Psoas muscle (tissue), 8 donors: Measurements from ENCODE around the gene ASPN. TPM values are rescaled to one million over a fixed set of nuclear protein-coding genes. Genes with fewer than 3 reads are reported as not detected.

ENCODE experiments used
- ATAC-seq, 4 donors: fragments of 200-7000 bp; cut with Tn5 transposase; one replicate each; pipeline ENCODE4 v1.9.1; 2020; ENCODE audit warnings: moderate library complexity in 3 of 4, mild to moderate bottlenecking in 2 of 4
- DNase-seq, 2 donors: peaks; one replicate each; pipeline ENCODE4 v3.0.0-alpha.2; 2020
- H3K27ac ChIP-seq: fragments of 200-600 bp; one replicate; pipeline ENCODE4 v1.8.0; 2022
- H3K27me3 ChIP-seq, 3 donors: fragments of 200-600 bp in 1 of 3; one replicate each; pipeline versions ENCODE4 v1.6.1 to v1.8.0; 2013 to 2022; ENCODE audit warnings: low read length in 2 of 3, mild to moderate bottlenecking in 2 of 3, moderate library complexity in 1 of 3; ENCODE audit not compliant: insufficient read depth in 3 of 3
- H3K36me3 ChIP-seq, 2 donors: fragments of 200-600 bp in 1 of 2; one replicate each; pipeline versions ENCODE4 v1.6.1 to v1.8.0; 2013 to 2022; ENCODE audit warnings: low read depth in 1 of 2, mild to moderate bottlenecking in 1 of 2, moderate library complexity in 1 of 2; ENCODE audit not compliant: insufficient read depth in 1 of 2
- H3K4me1 ChIP-seq: fragments of 200-600 bp; one replicate; pipeline ENCODE4 v1.8.0; 2022
- H3K4me3 ChIP-seq: fragments of 200-600 bp; one replicate; pipeline ENCODE4 v1.8.0; 2022; ENCODE audit warnings: mild to moderate bottlenecking
- H3K9me3 ChIP-seq: fragments of 200-600 bp; one replicate; pipeline ENCODE4 v1.8.0; 2022
- WGBS, 3 donors: extraction: QIAGEN DNeasy Blood & Tissue Kit; methylation state at CpG; one replicate each; pipeline versions ENCODE4 v1.1.6 to v1.1.7; 2013; 5-methylcytosine and 5-hydroxymethylcytosine counted together
- intact Hi-C, 2 donors: fragments of 100-400 bp; cut with DNase I; formaldehyde crosslinking; loops; one replicate each; pipeline versions ENCODE4 v1.11.0 to v1.14.2; 2022
- polyA plus RNA-seq, 3 donors: library from polyadenylated mRNA; stranded (reverse); fragments of 200-250 nt; gene quantifications; one replicate each; pipeline ENCODE4 v1.2.3, GENCODE V29; 2013
- total RNA-seq, 4 donors: library from RNA; stranded (reverse); fragmentation: NEBNext Ultra II Directional in 2 of 4; extraction: Animal tissue kit (Norgen Biotek cat#: 25700) in 2 of 4; gene quantifications; one replicate each; pipeline versions ENCODE4 v1.2.1 to v1.2.4, GENCODE V29; 2021 to 2023
- TF ChIP-seq, protein P1 (sequence below): fragments of 200-600 bp; IDR thresholded peaks from one replicate; pipeline ENCODE4 v1.8.0; 2022; ENCODE audit warnings: antibody characterized with exemption
- donor health status: healthy with polysubstance abuse.
- donor health status: DM: no; HTN: no; CAD: no; lungs with moderate emphysema.
- donor health status: Bipolar disorder and iron deficiency.
- donor health status: healthy.
- donor health status: DM: yes; HTN: yes; CAD: no.
- donor health status: DM: no; HTN: no; CAD: no.
- donor health status: DM: no; HTN: no; CAD: no.
- donor health status: DM: yes; HTN: yes; CAD: no.

Gene ASPN
- total and polyA plus RNA-seq, 7 donors, result 0.52 to 5.7 (median 1.2) TPM

DNA sequence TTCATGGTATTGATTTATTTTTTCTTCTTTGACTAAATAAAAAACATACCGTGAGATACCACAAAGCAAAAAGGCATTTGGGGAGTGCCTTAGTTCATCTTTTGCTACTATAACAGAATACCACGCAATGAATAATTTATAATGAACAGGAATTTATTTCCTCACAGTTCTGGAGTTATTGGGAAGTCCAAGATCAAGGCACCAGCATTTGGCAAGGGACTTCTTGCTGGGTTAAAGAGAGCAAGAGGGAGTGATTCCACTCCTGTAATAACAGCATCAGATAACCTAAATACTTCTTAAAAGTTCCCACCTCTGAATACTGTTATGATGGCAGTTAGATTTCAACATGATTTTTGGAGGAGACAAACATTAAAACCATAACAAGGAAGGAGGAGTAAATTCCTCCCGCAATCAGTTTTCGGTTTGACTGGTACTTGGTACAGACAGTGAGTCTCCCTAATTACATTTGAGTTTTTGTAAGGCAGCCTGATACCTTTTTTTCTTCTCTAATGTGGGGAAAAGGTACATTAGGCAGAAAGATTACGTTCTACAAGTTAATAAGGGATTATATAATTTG is 49.2 kb downstream of the ASPN start:
- H3K27me3 ChIP-seq, result no peaks in the 10 kb centered on the region
- intact Hi-C loops, result no loop called here
- no peak for ATAC-seq
- WGBS, 3 donors, result 94 to 95% (median 95%) methylated on average over 5 of the region's 5 CpGs
- no peaks in the 10 kb centered on the region for H3K4me1 ChIP-seq
- no peak overlapping the region for H3K4me3 ChIP-seq
- no peak overlapping the region for H3K27ac ChIP-seq
- no peaks in the 10 kb centered on the region for H3K9me3 ChIP-seq
- H3K36me3 ChIP-seq, result no peaks in the 10 kb centered on the region
- TF ChIP-seq, protein P1, sequence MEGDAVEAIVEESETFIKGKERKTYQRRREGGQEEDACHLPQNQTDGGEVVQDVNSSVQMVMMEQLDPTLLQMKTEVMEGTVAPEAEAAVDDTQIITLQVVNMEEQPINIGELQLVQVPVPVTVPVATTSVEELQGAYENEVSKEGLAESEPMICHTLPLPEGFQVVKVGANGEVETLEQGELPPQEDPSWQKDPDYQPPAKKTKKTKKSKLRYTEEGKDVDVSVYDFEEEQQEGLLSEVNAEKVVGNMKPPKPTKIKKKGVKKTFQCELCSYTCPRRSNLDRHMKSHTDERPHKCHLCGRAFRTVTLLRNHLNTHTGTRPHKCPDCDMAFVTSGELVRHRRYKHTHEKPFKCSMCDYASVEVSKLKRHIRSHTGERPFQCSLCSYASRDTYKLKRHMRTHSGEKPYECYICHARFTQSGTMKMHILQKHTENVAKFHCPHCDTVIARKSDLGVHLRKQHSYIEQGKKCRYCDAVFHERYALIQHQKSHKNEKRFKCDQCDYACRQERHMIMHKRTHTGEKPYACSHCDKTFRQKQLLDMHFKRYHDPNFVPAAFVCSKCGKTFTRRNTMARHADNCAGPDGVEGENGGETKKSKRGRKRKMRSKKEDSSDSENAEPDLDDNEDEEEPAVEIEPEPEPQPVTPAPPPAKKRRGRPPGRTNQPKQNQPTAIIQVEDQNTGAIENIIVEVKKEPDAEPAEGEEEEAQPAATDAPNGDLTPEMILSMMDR, result no peak
- no peak for DNase-seq

DNA sequence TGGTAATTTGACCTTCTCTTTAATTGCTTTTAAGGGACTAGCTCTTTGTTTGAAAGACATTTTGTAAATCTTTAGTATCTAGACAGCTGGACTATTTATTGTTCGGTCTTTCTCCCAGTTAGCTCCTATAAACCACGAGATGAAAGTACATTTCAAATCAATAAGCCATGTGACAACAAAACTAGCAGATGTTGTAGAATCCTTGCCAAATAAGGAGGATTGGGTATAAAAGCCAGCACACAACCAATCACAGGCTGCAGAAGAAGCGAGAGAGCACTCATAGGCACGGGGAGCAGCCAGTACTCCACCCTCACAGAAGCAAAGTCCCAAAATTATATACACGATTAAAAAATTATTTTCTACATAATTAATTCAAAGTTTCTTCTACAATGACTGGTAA is 50.0 kb downstream of the ASPN start:
- Histone ChIP-seq H3K36me3 (no peaks in the 10 kb centered on the region), H3K27ac (no peak overlapping the region)
- intact Hi-C loops, result no loop called here

DNA sequence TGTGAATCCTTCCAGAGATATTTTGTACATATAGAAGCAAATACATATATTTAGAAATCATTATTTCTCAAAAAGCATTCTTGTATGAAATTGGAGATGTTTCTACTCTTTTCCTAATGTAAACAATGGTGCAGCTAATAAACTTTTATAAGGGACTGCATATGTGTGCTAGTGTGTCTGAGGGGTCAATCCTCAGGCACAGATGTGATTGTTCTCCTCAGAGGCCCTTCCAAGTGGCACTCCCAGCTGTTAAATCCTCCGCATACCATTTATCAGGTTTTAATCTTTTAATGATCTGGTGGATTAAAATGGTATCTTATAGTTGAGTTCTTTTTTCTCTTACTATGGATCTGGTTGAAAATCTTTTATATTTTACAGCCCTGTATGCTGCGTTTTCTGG is 52.5 kb downstream of the ASPN start:
- ATAC-seq (no peak), DNase-seq (no peak)
- Histone ChIP-seq H3K27me3 (no peaks in the 10 kb centered on the region), H3K36me3 (no peaks in the 10 kb centered on the region), H3K9me3 (no peaks in the 10 kb centered on the region), H3K27ac (no peak overlapping the region), H3K4me1 (no peaks in the 10 kb centered on the region), H3K4me3 (no peak overlapping the region)
- intact Hi-C loops, result no loop called here
- TF ChIP-seq, protein P1, result no peak
- whole genome bisulfite sequencing, 3 donors, result 65 to 79% (median 66%) methylated on average over 2 of the region's 2 CpGs

More for the DNA sequence above, 50.0 kb downstream of the ASPN start:
- TF ChIP-seq, protein P1, result no peak
- no peaks in the 10 kb centered on the region for H3K27me3 ChIP-seq
- DNase-seq, result no peak
- WGBS, 3 donors, result 70 to 80% (median 77%) methylated on average over 5 of the region's 5 CpGs
- no peak for ATAC-seq
- H3K4me3 ChIP-seq, result no peak overlapping the region
- no peaks in the 10 kb centered on the region for H3K4me1 ChIP-seq
- no peaks in the 10 kb centered on the region for H3K9me3 ChIP-seq

DNA sequence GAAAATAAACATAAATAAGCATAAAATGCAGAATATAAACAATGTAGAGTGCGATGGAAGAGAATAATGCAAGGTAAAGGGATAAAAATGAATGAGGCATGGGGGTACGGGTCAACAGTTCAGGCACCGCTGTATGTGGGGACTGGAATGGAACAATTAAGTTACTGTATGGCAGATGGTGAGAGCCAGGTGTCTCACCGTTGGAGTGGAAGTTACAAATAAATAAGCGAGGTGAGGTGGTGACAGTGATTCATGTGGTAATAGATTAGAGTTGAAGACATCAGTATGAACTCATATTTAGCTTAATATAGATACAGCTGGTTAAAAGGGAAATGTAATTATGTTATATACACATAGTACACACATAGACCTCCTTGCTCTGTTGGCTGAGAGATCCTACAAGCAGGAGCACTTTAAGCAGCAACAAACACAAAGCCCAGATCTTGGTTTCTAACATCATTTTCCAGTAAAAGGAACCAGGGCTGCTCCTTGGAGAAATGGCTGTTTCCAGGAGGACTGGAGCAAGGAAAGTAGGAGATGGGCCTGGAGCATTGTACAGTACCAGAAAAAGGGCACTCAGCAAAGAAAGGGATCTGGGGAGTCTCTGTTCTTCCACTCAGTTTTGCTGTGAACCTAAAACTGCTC is 55.7 kb downstream of the ASPN start:
- 70 to 72% (median 70%) methylated on average over 5 of the region's 5 CpGs for WGBS, 3 donors

More for the DNA sequence above, 55.7 kb downstream of the ASPN start:
- Histone ChIP-seq H3K9me3 (no peaks in the 10 kb centered on the region), H3K27ac (no peak overlapping the region), H3K4me3 (no peak overlapping the region), H3K4me1 (no peaks in the 10 kb centered on the region), H3K27me3 (no peaks in the 10 kb centered on the region), H3K36me3 (no peaks in the 10 kb centered on the region)
- DNase-seq, result no peak
- no peak for ATAC-seq
- intact Hi-C loops, result no loop called here
- TF ChIP-seq, protein P1, result no peak
